GM19023 (cell line): Measurements from ENCODE around the gene GAS7.

Experiments
- ATAC-seq: cut with Tn5 transposase; IDR thresholded peaks from one replicate; pipeline ENCODE4 v1.9.1; 2021; ENCODE audit warnings: mild to moderate bottlenecking, moderate library complexity; ENCODE audit not compliant: unreplicated experiment

GAS7 gene

GRCh38 chr17:9959377-9959981 lies 238.9 kb downstream of the GAS7 start:
- no peak for ATAC-seq

GRCh38 chr17:9958586-9959281 lies 239.7 kb downstream of the GAS7 start:
- no peak for ATAC-seq

GRCh38 chr17:9957244-9957643 lies 241.2 kb downstream of the GAS7 start:
- ATAC-seq, result no peak

GRCh38 chr17:9956474-9957131 lies 241.8 kb downstream of the GAS7 start:
- ATAC-seq, result no peak

- ATAC-seq, result no peak
Observed at GRCh38 chr17:9953492-9953891, 244.9 kb downstream of the GAS7 start.

- ATAC-seq, result no peak
Observed at GRCh38 chr17:9951803-9952202, 246.6 kb downstream of the GAS7 start.

GRCh38 chr17:9948928-9949327 lies 249.5 kb downstream of the GAS7 start:
- no peak for ATAC-seq

- ATAC-seq, result no peak
Observed at GRCh38 chr17:9944704-9945103, 253.7 kb downstream of the GAS7 start.

GRCh38 chr17:9943343-9943742 lies 255.1 kb downstream of the GAS7 start:
- ATAC-seq, result no peak

GRCh38 chr17:9942885-9943284 lies 255.5 kb downstream of the GAS7 start:
- ATAC-seq, result no peak

- ATAC-seq, result no peak
Observed at GRCh38 chr17:9941305-9941704, 257.1 kb downstream of the GAS7 start.

- ATAC-seq, result no peak
Observed at GRCh38 chr17:9940841-9941240, 257.6 kb downstream of the GAS7 start.

- no peak for ATAC-seq
Observed at GRCh38 chr17:9938764-9939163, 259.6 kb downstream of the GAS7 start.

GRCh38 chr17:9937901-9938300 lies 260.5 kb downstream of the GAS7 start:
- ATAC-seq, result no peak

- ATAC-seq, result no peak
Observed at GRCh38 chr17:9937241-9937761, 261.1 kb downstream of the GAS7 start.

GRCh38 chr17:9936095-9936494 lies 262.3 kb downstream of the GAS7 start:
- no peak for ATAC-seq

- no peak for ATAC-seq
Observed at GRCh38 chr17:9935408-9935807, 263.0 kb downstream of the GAS7 start.

- no peak for ATAC-seq
Observed at GRCh38 chr17:9934331-9934730, 264.1 kb downstream of the GAS7 start.

GRCh38 chr17:9932491-9932890 lies 265.9 kb downstream of the GAS7 start:
- ATAC-seq, result no peak

GRCh38 chr17:9931144-9931741 lies 267.2 kb downstream of the GAS7 start:
- no peak for ATAC-seq

GRCh38 chr17:9929871-9930270 lies 268.5 kb downstream of the GAS7 start:
- no peak for ATAC-seq
